Right forelimb (tissue), 1 donor: ENCODE measurements around the gene IL1RAPL2.
"Not testable (repeated sequence)": the region's sequence is repeated elsewhere in the genome, so short reads cannot be mapped to it uniquely, and the experiment has no call there.

Source experiments
- DNase-seq: peaks from one replicate; pipeline ENCODE4 v3.0.0-alpha.2; 2018

Gene IL1RAPL2

DNA sequence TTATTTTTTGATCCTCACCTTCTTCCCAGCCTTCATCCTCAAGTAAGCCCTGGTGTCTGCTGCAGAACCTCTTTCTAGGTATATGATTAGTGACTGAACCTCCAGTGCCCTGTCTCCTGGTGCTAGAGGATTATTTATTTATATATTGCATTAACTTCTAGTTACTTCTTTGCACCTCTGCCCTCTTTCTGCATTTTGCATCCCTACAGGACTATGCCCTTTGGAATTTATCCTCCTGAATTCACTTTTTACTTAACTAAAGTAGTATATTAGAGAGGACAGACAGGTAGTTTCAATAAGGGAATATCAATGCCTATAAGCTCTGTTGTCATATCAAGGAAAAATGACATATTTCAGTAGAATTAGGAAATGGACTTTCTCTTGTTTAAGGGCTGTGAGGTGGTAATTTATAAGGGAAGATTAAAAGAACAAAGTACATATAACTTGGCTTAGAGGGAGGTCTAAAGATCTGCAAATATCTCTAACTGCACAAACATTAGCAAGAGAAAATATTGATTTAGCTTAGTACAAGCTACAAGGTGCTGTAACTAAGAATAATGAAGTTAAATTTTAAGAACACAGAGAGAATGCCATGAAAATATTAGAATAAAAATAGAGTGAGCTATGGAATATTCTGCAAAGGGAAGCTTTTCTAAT is 472.8 kb downstream of the IL1RAPL2 start:
- DNase-seq: no peak

DNA sequence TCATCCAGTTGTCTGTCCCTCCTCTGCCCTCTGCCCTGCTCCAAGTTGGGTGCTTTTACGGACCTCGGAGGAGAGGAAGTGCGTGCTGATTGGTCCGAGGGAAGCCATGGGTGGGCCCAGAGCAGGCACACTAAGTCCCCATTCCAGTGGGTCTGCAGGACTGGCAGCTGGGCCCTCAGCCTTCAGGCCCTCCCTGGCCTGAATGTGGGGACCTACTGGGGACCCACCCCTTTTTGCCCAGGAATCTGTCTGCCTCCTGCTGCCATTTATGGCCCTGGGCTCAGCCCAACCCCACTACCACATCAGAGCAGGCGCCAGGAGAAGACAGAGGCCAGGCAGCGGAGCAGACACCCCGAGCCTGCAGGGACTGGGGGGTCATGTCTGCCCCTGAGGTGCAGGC is 484.9 kb downstream of the IL1RAPL2 start:
- DNase-seq: no peak

GRCh38 chrX:105051364-105051763 is 485.4 kb downstream of the IL1RAPL2 start:
- DNase-seq: no peak

DNA sequence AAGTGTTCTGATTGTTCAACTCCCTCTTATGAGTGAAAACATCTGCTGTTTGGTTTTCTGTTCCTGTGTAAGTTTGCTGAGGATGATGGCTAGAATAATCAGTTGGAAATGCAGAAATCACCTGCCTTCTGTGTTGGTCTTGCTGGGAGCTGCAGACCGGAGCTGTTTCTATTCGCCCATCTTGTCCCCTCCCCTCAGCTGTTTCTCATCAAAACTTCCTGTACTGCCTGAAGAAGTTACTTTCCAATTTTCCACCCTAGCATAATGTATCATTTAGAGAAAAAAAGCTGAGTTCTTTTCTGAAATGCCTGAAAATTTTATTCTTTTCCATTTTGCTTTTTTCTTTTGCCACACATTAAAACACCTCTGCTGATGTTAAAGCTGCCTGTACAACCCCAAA is 486.9 kb downstream of the IL1RAPL2 start:
- DNase-seq: no peak

- no peak for DNase-seq
Observed at GRCh38 chrX:105063743-105064142, 497.7 kb downstream of the IL1RAPL2 start.

DNA sequence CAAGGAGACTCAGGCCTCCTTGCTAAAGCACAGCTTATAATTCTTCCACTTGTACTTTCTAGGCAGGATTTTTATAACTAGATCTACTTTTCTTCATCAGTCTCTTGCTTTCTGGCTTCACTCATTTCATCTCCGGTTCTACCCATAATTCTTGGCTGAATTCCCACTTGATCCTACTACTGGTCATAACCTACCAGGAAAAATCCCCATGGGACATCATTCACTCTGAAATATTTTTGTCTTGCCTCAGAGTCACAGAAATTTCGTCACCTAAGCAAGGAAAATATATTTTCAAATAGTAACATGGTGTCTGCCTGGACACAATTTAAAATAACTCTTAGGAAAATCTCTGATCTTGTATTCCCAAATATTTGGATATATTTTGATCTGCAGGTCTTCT is 532.2 kb downstream of the IL1RAPL2 start:
- no peak for DNase-seq

DNA sequence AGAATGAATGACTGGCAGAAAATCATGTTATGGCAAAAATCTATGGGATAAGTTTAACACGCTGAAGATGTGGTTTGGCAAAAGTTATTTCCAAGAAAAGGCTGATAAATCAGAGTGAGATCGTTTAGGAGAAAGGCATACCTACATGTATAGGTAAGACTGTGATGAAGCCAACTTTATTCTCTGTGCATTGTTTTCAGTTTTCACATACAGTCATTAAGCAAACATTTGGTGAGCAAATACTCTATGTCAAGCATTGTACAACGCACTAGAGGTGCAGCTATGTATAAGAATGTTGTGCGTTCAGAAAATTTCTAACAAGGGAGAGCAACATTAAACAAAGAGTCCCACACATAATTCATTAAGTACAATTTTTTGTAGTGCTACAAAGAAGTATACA is 532.8 kb downstream of the IL1RAPL2 start:
- no peak for DNase-seq

DNA sequence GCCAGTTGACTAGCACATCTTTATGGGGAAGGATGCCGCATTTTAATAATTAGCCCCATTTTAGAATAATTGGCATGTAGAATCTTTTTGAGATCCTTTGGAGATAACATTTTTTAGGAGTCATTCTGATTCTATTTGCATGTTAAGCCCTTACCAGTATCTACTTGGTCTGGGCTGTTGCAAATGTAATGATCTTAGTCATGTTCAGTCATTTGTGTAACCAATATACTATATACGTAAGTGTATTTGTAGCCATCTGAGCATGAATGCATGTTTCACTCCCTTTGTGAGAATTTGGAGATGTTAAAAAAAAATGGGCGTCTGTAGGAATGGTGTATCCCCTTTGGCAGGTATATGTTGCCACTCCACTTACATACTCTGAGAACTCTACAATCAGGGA is 535.4 kb downstream of the IL1RAPL2 start:
- no peak for DNase-seq

- no peak for DNase-seq
Observed at GRCh38 chrX:105109936-105110335, 543.9 kb downstream of the IL1RAPL2 start.

GRCh38 chrX:105114554-105115130 is 548.6 kb downstream of the IL1RAPL2 start:
- no peak for DNase-seq

GRCh38 chrX:105115596-105116320 is 549.8 kb downstream of the IL1RAPL2 start:
- not testable (repeated sequence) for DNase-seq

GRCh38 chrX:105116486-105116885 is 550.5 kb downstream of the IL1RAPL2 start:
- DNase-seq: no peak

DNA sequence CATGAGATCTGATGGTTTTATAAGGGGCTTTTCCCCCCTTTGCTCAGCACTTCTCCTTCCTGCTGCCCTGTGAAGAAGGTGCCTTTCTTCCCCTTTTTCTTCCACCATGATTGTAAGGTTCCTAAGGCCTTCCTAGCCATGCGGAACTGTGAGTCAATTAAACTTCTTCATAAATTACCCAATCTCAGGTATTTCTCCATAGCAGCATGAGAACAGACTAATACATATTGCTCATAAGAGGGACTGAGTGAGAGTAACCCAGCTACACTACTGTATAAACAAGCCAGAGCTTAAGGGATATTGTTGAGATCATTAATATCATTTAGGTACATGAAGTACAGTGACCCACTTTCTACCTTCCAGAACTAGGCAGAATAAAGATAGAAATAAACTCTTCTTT is 551.6 kb downstream of the IL1RAPL2 start:
- no peak for DNase-seq

DNA sequence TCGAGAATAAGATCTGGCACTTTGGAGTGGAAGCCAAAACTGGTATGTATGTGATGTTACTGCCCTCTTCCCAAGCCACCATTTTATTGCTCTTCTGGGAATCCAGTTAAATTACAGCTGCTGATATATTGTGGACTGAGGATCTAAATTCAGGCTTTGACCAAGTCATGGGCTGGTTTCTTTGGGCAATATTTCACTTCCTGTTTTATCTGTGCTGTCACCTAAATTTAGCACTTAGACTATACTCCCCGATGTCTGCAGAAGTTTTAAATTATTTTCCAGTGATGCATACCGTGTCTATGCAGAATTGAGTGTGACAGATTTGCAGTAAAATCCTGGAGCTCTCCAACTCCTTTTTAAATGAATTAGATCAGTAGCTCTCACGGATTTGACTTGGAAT is 554.5 kb downstream of the IL1RAPL2 start:
- DNase-seq: no peak

- no peak for DNase-seq
Observed at GRCh38 chrX:105121186-105121585, 555.2 kb downstream of the IL1RAPL2 start.

DNA sequence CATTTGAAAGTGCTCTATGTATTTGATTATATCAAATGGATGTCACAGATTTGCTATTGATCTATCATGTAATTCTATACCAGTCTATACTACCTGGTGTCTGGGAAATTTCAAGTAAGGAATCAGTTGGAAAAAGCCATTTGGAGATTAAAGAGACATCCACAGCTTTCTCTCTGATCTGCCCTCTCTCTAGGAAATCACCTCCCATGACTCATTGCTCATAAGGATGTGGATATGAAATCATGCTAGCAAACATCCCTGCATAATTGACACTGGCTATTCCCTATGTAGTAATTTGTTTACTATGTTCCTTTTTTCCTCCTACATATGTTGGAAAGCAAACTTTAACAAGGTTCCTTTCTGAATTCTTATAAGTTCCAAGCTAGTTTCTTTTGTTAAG is 560.2 kb downstream of the IL1RAPL2 start:
- DNase-seq: no peak

- DNase-seq: no peak
Observed at GRCh38 chrX:105134273-105134672, 568.3 kb downstream of the IL1RAPL2 start.

DNA sequence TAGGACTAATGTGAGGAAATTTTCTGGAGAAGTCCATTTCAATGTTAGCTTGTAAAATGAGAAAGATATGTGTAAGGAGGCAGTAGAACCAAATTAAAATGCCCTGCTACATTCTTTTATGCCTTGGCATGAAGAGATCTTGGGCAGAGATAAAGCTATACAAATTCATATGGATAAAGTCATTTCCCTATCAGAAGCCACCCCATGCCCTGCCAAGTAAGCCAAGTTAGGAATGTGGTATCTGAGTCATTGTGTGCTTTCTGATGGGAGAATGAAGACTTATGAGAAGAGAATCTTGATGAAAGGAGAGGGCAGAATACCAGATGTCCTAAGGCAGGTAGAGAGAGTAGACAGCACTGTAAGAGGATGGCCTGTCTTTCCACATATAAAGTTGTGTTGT is 570.8 kb downstream of the IL1RAPL2 start:
- DNase-seq: no peak

GRCh38 chrX:105150036-105150435 is 584.0 kb downstream of the IL1RAPL2 start:
- DNase-seq: no peak

- no peak for DNase-seq
Observed at GRCh38 chrX:105150557-105150956, 584.6 kb downstream of the IL1RAPL2 start.

DNA sequence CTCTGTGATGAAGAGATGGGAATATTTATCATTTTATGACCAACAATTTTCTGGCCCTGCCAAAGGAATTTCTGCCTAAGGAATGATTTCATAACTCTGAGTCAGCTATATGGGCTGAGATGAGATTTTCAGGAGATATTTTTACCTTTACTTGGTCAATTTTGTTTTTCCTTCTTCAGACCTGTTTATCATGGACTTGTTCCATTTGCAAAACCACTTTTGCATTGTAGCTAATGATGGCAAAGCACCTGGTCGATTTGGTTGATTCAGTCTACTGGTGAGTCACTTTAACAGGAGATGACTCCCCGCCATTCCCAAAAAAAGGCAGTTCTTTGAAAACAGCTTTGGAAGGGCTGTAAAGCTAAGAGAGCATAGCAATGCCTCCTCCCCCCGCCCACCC is 601.2 kb downstream of the IL1RAPL2 start:
- DNase-seq: no peak

- no peak for DNase-seq
Observed at GRCh38 chrX:105168577-105168976, 602.6 kb downstream of the IL1RAPL2 start.

DNA sequence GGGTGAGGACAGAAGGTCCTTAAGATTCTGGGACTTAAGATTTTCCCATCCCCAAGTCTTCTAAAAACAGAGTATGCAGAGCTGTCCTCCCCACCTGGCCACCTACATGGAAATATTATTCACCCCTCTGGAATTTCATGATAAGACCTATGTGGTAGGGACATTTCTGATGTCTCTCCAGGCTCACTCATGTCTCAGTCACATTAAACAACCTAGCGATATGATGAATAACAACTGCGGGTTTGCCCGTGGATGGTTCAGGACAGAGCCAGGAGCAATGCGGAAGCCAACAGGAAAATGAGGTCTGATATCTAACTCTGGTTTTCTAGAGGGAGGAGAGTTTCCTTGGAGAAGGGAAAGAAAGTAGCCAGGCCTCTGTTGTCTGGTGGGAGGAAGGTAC is 607.1 kb downstream of the IL1RAPL2 start:
- DNase-seq: no peak

- no peak for DNase-seq
Observed at GRCh38 chrX:105179644-105180043, 613.6 kb downstream of the IL1RAPL2 start.
